Skin of body (tissue), 2 donors: Measurements from ENCODE around the gene GPR26. TPM values are rescaled to one million over a fixed set of nuclear protein-coding genes. Genes with fewer than 3 reads are reported as not detected.
"Not testable (repeated sequence)": the region's sequence is repeated elsewhere in the genome, so short reads cannot be mapped to it uniquely, and the experiment has no call there.

Experiments used
- DNase-seq: peaks from one replicate; lab custom pipeline; 2025; lab: John Stamatoyannopoulos, UW
- total RNA-seq: library from RNA; depleted of rRNA; stranded (reverse); fragments of >200 nt; gene quantifications from one replicate; pipeline ENCODE4 v1.2.3, GENCODE V29; 2014

The GPR26 gene
- total RNA-seq, 1 donor from 2014 or later = not detected

DNA sequence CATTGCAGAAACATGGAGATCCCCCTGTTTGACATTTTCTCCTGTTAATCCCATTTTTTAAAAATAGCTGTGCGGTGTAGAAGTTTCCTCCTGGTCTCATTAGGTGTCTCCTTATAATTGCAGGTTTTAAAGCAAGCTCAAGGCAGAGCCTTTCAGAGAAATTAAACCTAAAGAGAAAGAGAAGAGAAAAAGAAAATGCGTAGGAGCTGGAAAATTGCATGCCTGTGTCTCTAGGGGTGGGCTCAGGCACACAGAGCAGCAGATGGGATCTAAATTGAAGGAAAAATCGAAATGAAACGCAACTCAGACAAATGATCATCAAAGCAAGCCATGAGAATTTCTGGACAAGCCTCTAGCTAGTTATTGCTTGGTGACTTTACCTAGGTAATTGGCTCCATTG lies 40.1 kb downstream of the GPR26 start:
- DNase-seq = no peak

DNA sequence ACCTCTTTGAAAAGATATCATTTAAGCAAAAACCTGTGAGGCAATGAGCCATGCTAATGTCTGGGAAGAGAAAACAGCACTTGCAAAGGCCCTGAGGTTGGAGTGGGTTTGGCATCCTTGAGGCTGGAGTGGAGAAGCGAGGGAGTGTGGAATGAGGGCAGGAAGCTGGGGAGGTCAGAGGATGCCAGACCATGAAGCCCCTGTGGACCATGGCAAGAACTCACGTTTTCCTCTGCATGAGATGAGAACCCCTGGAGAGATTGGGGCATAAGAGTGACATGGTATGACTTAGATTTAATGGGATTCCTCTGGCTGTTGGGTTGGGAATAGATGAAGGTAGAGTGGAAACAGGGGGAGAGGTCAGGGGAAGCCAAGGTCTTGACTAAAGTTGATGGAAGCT lies 49.4 kb downstream of the GPR26 start:
- no peak for DNase-seq

DNA sequence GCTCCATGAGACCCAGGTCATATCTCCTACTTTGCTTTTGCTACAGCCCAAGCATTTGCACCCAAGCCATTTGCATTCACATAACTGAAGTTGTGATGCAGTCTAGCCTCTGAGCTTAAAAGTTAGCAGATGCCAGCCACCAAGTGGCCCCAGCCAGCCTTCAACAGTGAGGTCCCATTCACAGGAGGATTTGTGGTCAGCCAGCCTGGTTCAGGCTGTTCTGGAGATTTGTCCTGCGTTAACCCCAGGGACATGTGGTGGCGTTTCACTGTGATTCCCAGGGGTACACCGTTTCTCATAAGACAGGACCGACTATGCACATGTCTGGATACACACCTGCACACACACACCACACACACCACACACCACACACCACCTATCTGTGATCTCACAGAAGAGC lies 51.2 kb downstream of the GPR26 start:
- DNase-seq = no peak

DNA sequence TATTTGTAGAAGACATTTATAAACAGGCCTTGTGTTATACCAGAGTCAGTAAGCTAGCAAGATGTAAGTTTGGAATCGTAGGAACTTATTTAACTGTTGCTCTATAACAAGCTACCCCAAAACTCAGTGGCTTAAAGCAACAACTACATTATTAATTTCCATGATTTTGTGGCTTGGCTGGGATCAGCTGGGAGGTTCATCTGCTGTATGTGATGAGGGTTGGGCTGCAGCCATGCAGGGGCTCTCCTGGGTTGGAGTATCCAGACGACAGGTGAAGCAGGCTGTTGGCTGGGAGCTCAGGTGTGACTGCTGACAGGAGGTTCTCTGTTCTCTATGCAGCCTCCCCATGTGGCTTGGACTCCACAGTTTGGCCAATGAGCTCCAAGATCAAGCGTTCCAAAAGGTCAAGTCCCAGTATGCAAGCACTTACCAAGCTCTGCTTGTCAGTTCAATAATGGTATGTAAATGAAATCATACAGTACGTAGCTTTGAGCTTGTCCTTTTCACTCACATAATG lies 52.4 kb downstream of the GPR26 start:
- no peak for DNase-seq

DNA sequence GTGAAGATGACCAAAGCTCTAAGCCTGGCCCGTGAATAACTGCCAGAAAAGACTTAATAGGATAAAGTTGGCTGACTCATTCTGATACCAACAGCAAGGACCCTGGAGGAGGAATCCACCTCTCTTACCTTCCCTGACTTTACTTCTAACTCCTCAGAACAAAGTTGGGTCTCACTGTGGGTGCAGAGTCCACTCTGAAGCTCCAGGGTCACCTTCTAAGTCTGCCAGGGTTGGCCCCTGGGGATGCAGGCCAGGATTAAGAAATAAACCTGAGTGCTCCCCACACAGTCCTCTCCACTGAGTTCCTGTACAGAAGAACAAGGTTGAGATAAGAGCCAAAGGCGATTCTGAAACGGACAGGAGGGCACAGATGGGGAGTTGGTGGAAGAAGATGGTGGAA lies 54.4 kb downstream of the GPR26 start:
- DNase-seq = no peak

DNA sequence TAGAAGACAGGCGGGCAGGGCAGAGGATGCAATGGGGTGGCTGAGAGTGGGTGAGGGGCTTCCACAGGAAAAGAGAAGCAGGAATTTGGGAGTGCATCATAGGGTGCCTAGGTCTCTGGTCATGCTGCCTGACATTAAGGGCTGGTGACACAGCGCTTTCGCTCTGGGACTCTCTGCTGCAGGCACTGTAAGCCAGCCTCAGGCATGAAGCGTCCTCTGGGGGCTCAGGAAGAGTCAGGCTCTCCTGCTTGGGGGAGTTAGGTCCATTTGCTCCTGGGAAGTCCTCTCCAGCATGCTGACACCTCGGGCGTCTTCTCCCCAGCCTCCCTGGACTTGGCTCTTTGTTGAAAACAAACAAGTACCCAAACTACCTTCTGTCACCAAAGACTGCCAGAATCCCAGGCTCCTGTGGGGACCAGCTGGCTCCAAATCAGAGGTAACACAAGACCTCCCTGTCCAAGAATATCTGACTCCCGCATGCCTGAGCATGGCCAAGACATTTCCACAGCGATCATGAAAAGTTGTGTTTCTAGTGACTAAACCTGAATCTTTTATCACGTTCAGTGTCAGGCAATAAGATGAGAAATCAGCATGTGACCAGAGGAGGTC lies 55.4 kb downstream of the GPR26 start:
- DNase-seq = no peak

DNA sequence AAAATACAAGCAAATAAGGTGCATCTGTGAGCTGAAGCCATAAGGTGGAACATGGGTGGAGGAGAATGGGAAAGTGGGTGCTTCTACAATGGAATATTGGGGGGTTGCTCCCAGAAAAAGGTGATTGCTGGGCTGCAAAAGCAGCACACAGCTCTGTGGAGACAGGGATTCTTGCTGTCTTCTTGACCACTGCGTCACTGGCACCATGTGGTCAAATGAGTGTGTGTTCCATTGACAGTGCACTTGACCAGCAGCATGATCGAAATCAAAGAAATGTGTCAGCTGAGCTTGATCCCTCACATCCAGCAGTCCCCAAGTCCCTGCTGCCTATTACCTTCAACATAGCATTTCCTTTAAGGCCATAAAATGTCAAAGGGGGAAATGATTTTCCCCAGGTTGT lies 56.2 kb downstream of the GPR26 start:
- no peak for DNase-seq

DNA sequence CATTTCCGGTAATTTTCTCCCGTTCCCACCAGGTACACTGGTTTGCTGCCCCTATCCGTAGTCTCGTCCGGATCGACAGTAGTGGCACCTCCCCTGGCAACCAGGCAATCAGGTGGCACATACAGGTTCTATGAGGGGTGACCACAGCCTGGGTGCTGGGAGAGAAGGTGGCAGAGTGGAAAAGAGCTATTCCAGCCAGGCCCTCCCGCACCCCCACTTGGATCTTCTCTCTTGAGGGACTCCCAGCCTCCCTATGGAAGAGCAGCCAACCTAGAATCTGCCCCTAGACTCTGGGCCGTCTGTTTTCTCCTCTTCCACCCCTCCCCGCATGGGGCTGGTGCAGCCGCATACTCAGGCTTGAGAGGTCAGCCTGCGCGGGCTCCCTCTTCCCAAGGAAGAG lies 58.6 kb downstream of the GPR26 start:
- no peak for DNase-seq

DNA sequence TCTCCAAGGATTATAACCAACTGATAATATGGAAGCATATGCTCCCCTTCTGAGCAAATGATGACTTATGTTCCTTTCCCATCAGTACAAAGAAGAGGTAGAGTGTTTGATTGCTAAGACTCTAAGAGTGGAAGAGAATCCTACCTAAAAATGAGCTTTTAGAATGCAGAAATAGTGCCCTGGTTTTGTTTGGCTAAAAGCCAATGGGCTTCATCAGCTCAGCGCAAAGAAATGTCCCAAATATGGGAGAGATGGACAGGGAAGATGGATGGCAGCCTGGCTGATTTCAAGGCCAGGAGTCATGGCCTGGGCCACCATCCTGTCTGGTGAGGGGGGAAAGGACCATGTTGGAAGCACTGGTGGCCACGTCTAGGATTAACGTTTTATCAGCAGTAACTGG lies 60.2 kb downstream of the GPR26 start:
- DNase-seq = no peak

DNA sequence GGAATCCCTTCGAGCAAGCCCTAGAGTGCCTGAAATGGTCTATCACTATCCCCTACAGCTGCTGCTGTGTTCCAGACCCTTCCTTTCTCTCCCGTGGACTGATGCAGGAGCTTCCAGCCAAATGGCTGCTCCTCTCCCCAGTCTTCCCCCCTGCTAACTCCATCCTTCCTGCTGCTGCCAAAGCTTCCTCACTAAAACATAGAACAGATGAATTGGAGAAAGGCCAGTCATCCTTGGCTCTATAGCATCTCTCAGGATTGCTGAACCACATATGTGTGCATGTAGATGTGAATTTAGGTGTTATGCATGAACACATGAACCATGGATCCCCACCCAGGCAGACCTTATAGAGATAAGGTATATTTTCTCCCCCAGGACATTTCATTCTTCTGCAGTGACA lies 60.7 kb downstream of the GPR26 start:
- DNase-seq = peak; percentile 5

DNA sequence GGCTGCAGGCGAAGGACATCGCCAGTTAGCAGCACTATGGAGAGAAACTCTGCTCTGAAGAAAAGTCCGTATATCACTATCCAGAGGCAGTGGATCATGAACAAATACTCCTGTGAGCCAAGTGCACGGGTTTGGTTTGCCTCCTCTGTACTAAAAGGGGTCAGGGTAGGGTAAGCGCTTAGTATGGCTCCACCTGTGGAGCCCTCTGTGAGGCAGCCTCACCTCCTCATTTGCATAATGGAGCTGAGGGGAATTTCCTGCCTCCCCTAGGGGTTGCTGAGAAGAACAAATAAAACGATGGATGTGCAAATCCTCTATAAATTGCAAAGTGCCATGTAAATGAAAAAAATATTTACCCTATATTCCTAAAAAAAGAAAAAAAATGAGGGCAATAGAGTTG lies 63.4 kb downstream of the GPR26 start:
- no peak for DNase-seq

DNA sequence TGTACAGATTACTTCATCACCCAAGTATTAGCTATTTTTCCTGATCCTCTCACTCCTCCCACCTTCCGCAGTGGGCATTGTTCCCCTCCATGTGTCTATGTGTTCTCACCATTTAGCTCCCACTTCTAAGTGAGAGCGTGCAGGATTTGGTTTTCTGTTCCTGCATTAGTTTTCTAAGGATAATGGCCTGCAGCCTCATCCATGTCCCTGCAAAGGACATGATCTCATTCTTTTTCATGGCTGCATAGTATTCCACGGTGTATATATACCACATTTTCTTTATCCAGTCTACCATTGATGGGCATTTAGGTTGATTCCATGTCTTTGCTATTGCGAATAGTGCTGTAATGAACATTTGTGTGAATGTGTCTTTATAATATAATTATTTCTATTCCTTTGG lies 70.8 kb downstream of the GPR26 start:
- DNase-seq = not testable (repeated sequence)

DNA sequence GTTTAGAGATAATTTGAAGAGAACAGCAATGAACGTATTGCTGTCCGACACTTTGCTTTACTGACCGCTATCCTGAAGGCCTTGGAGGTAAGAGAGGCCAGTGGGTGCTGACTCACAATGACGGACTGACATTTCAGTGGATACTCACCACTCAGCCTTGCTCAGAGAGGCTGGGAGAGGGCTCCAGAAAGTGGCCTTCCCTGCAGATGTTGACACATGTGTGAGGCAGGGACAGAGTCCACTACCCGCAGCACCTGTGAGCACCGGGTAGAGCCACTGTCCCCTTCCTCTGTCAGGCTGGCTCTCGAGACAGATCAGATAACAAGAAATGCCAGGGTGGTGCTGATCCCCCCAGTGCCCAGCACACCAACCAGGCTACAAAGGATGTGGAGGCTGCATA lies 75.0 kb downstream of the GPR26 start:
- DNase-seq = no peak

DNA sequence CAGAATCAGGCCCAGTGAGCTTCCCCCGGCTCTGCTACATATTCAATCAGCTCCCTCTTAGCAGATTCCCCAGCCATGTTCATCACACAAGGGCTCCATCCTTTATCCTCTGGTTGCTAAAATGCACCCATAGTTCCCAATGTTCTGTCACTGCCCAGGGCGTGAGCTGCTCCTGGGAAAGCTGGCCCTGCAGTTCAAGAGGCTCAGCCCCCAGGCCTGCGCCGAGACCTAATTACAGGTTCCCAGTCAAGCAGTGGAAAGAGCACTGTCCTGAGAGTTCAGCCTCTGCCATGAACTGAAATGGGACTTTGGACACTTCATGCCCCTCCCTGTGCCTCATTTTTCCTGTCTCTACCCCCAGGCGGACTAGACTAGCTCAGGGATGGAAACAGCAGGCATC lies 75.6 kb downstream of the GPR26 start:
- DNase-seq = no peak

DNA sequence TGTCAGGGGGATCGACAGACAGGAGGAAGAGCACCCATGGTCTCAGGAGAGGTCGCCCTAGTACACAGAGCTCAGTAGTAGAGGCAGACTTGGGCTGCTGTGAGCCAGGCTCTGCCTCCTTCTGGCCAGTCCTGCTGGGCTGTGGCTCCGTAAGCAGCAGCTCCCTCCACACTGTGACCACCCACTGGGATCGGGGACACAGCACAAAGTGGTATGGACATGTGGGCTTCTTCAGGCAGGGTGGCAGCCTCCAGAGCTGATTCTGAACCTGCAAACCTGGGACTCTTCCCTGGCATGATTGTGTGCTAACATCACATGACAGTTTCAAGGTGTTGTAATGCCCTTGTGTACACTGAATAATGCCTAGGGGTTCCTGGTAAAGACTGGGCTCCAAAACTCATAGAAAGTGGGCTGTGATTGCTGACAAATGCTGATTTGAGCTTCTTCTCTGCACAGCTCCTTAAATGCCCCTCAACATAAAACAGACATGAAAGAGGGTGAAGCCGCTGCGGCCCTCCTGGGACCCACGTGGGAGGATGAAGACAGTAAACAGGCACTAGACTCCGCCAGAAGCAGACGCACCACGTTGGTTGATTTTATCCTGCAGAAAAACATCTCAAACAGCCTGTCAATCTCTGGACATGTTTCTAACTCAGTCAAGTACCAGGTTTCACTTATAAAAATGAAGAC lies 76.7 kb downstream of the GPR26 start:
- DNase-seq = no peak

DNA sequence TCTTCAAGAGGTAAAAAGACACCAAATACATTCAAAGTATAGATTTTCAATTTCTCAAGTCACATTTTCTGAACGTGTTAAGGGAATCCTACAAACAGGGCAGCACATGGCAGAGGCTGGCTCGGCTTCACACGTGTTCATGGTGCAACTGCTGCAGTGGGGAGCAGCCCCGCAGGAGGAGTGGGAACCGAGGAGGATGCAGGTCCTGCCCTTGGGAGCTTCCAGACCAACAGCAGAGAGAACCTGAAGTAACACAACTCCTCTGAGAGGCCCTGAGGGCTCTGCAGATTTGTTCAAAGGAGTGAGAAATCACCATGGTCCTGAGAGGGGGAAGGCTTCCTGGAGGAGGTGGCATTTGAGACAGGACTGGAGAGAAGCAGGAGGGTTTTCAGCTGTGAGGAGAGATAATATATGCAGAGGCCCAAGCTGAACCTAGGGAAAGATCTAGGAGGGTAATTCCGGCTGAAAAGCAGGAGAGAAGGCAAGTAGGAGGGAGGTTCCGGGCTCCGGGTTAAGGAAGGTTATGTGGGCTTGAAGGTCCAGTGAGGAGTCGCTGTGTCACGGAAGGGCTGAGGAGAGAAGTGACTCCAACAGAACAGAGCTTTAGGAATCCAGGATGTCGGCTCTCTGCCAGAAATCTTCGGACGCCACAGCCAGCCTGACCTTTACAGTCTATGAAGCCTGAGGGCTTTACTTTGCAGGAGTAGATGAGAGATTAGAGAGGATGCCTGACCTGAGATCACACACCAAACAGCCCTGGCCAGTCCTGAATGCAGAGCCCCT lies 77.5 kb downstream of the GPR26 start:
- no peak for DNase-seq

DNA sequence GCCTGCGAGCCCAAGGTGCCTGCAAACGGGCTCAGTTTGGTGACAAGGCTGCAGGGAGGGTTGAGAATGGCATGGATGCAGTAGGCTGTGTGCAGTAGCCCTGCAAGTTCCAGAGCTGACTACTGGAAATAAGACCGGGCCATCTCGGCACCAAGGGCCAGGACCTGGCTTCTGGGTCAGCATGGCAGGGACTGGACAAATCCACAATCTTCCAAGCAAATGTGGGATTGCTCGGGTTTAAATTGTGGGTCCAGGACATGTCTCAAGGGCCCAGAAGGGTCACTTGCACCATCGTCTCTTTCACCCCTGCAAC lies 78.0 kb downstream of the GPR26 start:
- DNase-seq = no peak

Other genes with a start within 250 kb of the GPR26 start
- 4.9 TPM for gene CPXM2, start 225.5 kb downstream of the GPR26 start, total RNA-seq